ENCODE results near the gene MFSD6L. TPM values are rescaled to one million over a fixed set of nuclear protein-coding genes. Genes with fewer than 3 reads are reported as not detected.
"Not testable (repeated sequence)": the region's sequence is repeated elsewhere in the genome, so short reads cannot be mapped to it uniquely, and the experiment has no call there.

Gene MFSD6L
- total and polyA plus RNA-seq, 2 of the 13 experiments (the other 11 are each of a cell fraction or from before 2014, with no cell fraction given): not detected

- DNase-seq (ENCODE audit: low spot score) (no peak), FAIRE-seq (no peak), ATAC-seq (no peak)
- H3K9ac ChIP-seq (ENCODE audit: insufficient read depth, low read depth, low read length): no peak overlapping the region
- no peak overlapping the region for H3K4me3 ChIP-seq (replicated peaks in 1 of 3; ENCODE audit: insufficient read depth in 1 of 3, low read depth in 2 of 3, low read length in 3 of 3)
- no TSS peak for BruUV-seq (replicated peaks)
- no peaks in the 10 kb centered on the region for H3K79me2 ChIP-seq (ENCODE audit: insufficient read depth, low read length)
- no peak overlapping the region for H3K27ac ChIP-seq (ENCODE audit: extremely low read length, insufficient read depth, low read length)
- POLR2A ChIA-PET: no interaction called here
- peaks cover 0 to 17% of the 10 kb centered on the region in 2 experiments; a peak in 3 of 5 replicates for H3K27me3 ChIP-seq (ENCODE audit: control insufficient read depth in 1 of 2, insufficient read depth in 2 of 2, low read length in 2 of 2)
- no peaks in the 10 kb centered on the region for H4K20me1 ChIP-seq (ENCODE audit: insufficient read depth, low read length)
- H3K4me1 ChIP-seq (ENCODE audit: insufficient read depth, low read length): no peaks in the 10 kb centered on the region
- in situ Hi-C loops (cut with HindIII; ENCODE audit: extremely low pct_ligation_motif_present, low pct_unique_long_range_greater_than_20kb): no loop called here
- intact Hi-C loops (cut with micrococcal nuclease; ENCODE audit: unreplicated experiment): no loop called here
- no peak overlapping the region for H3K4me2 ChIP-seq (ENCODE audit: low read depth, low read length)
- H3K36me3 ChIP-seq (replicated peaks in 1 of 2; ENCODE audit: control insufficient read depth in 1 of 2, insufficient read depth in 2 of 2, low read length in 2 of 2): no peaks in the 10 kb centered on the region
- peaks cover 12% of the 10 kb centered on the region for H3K9me3 ChIP-seq (ENCODE audit: low read length)
- CTCF ChIA-PET (ENCODE audit: low intra/inter-chr PET ratio, low total read pairs): no interaction called here
- no peak overlapping the region for H2AFZ ChIP-seq (ENCODE audit: low read length)
- TF ChIP-seq ZSCAN20 (CRISPR knock-in tag; IDR thresholded peaks at IDR 0.05; ENCODE audit: borderline replicate concordance): no peak
- TF ChIP-seq TARDBP (CRISPR knock-in tag; IDR thresholded peaks at IDR 0.05): no peak
- no peak for TF ChIP-seq PRDM15 (CRISPR knock-in tag; IDR thresholded peaks at IDR 0.05)
- TF ChIP-seq KDM2A (CRISPR knock-in tag; IDR thresholded peaks at IDR 0.05; ENCODE audit: borderline replicate concordance, low read depth): no peak
- TF ChIP-seq ZNF460 (CRISPR knock-in tag; IDR thresholded peaks at IDR 0.05; ENCODE audit: borderline replicate concordance): no peak
- no peak for TF ChIP-seq ZNF260 (CRISPR knock-in tag; IDR thresholded peaks at IDR 0.05; ENCODE audit: borderline replicate concordance, low read depth)
- no peak for TF ChIP-seq KDM1A (CRISPR knock-in tag; IDR thresholded peaks at IDR 0.05)
- no peak for TF ChIP-seq TEAD2 (CRISPR knock-in tag; IDR thresholded peaks at IDR 0.05)
- no peak for TF ChIP-seq DRAP1 (CRISPR knock-in tag; IDR thresholded peaks at IDR 0.05)
- no peak for TF ChIP-seq THAP11 (CRISPR knock-in tag; IDR thresholded peaks at IDR 0.05)
- TF ChIP-seq NPAS2 (CRISPR knock-in tag; IDR thresholded peaks at IDR 0.05; ENCODE audit: borderline replicate concordance): no peak
- TF ChIP-seq SALL2 (CRISPR knock-in tag; IDR thresholded peaks at IDR 0.05): no peak
- no peak for TF ChIP-seq ZNF510 (CRISPR knock-in tag; IDR thresholded peaks at IDR 0.05; ENCODE audit: low read depth)
- no peak for TF ChIP-seq SNRNP70 (IDR thresholded peaks at IDR 0.05; ENCODE audit: low read depth, low read length)
- TF ChIP-seq ZNF589 (CRISPR knock-in tag; conservative IDR thresholded peaks at IDR 0.05): no peak
- TF ChIP-seq MXD4 (CRISPR knock-in tag; IDR thresholded peaks at IDR 0.05): no peak
- 13% methylated on average over 2 of the region's 3 CpGs for WGBS (ENCODE audit: low lambda C conversion rate)
Measured at GRCh38 chr17:8806253-8806925, 7.2 kb upstream of the MFSD6L start.

- DNase-seq (ENCODE audit: low spot score); BruUV-seq (replicated peaks); H3K4me1 ChIP-seq (ENCODE audit: insufficient read depth, low read length); CTCF ChIA-PET (ENCODE audit: low intra/inter-chr PET ratio, low total read pairs); H3K79me2 ChIP-seq (ENCODE audit: insufficient read depth, low read length); H3K27ac ChIP-seq (ENCODE audit: extremely low read length, insufficient read depth, low read length); H2AFZ ChIP-seq (ENCODE audit: low read length); H3K9me3 ChIP-seq (ENCODE audit: low read length); H3K9ac ChIP-seq (ENCODE audit: insufficient read depth, low read depth, low read length); intact Hi-C loops (cut with micrococcal nuclease; ENCODE audit: unreplicated experiment); in situ Hi-C loops (cut with HindIII; ENCODE audit: extremely low pct_ligation_motif_present, low pct_unique_long_range_greater_than_20kb); ATAC-seq; H4K20me1 ChIP-seq (ENCODE audit: insufficient read depth, low read length); FAIRE-seq; H3K4me2 ChIP-seq (ENCODE audit: low read depth, low read length); H3K4me3 ChIP-seq (replicated peaks in 1 of 3; ENCODE audit: insufficient read depth in 1 of 3, low read depth in 2 of 3, low read length in 3 of 3); H3K36me3 ChIP-seq (replicated peaks in 1 of 2; ENCODE audit: control insufficient read depth in 1 of 2, insufficient read depth in 2 of 2, low read length in 2 of 2): not testable (repeated sequence)
- peaks cover 0 to 17% of the 10 kb centered on the region in 2 experiments; a peak in 4 of 5 replicates for H3K27me3 ChIP-seq (ENCODE audit: control insufficient read depth in 1 of 2, insufficient read depth in 2 of 2, low read length in 2 of 2)
- POLR2A ChIA-PET: interaction anchor here (0.7 kb wide), 1 partner anchor 16 kb away, joined by 3 read pairs; no protein-coding TSS in a partner anchor
- WGBS (ENCODE audit: low lambda C conversion rate): 16% methylated on average over 10 of the region's 10 CpGs
Measured at GRCh38 chr17:8805396-8805795, 6.2 kb upstream of the MFSD6L start.
